Endothelial cell of umbilical vein (primary cell): ENCODE data around the gene MAEA. TPM values are rescaled to one million over a fixed set of nuclear protein-coding genes. Genes with fewer than 3 reads are reported as not detected.

Experiments used
- BruUV-seq: library from RNA; stranded (reverse); fragments of 400-500 nt; replicated peaks from 2 replicates; lab custom pipeline; 2021; lab: Mats Ljungman, UMichigan
- CTCF ChIA-PET: fragments of 300-600, 350-600 bp; sonication (Branson Sonifier 250); formaldehyde crosslinking; loops from one replicate; lab custom pipeline; 2021; ENCODE audit warnings: antibody characterized with exemption, inconsistent platforms; lab: Charles Lee
- POLR2A ChIA-PET: fragments of 300-600, 350-600 bp; sonication (Branson Sonifier 250); formaldehyde crosslinking; loops from one replicate; lab custom pipeline; 2021; ENCODE audit warnings: antibody characterized with exemption, inconsistent platforms; lab: Charles Lee
- DNase-seq: peaks from one replicate; pipeline ENCODE4 v3.0.0-alpha.2; 2011; ENCODE audit warnings: low read depth, low spot score
- FAIRE-seq: peaks from 2 replicates; lab custom pipeline; 2011; peaks lifted over from hg19 to GRCh38; lab: Jason Lieb, UNC
- H2AFZ ChIP-seq: 2 replicates; pipeline ENCODE4 v1.6.0; 2012; ENCODE audit warnings: low read depth, low read length, control low read depth, inconsistent platforms
- H3K27ac ChIP-seq: 2 replicates; pipeline ENCODE4 v1.5.1; 2011; ENCODE audit warnings: low read depth, mild to moderate bottlenecking, control low read depth, low read length, moderate library complexity; ENCODE audit not compliant: insufficient read depth
- H3K27me3 ChIP-seq, 2 experiments: 2 replicates each; pipeline versions ENCODE4 v1.6.0 to v1.6.1; 2011; ENCODE audit warnings: low read length in 2 of 2, mixed read lengths in 1 of 2; ENCODE audit not compliant: control insufficient read depth in 2 of 2, insufficient read depth in 2 of 2
- H3K36me3 ChIP-seq, 2 experiments: 2 replicates in 1 of 2; 3 replicates in 1 of 2; pipeline ENCODE4 v1.5.1; 2011; ENCODE audit warnings: low read length in 2 of 2, mild to moderate bottlenecking in 1 of 2, moderate library complexity in 1 of 2; ENCODE audit not compliant: control insufficient read depth in 2 of 2, insufficient read depth in 2 of 2; ENCODE audit errors: extremely low read depth in 1 of 2
- H3K4me1 ChIP-seq: 3 replicates; pipeline ENCODE4 v1.5.1; 2011; ENCODE audit warnings: mild to moderate bottlenecking, low read length; ENCODE audit not compliant: control insufficient read depth, insufficient read depth; ENCODE audit errors: extremely low read depth
- H3K4me2 ChIP-seq: 2 replicates; pipeline ENCODE4 v1.6.1; 2011; ENCODE audit warnings: low read length, control low read depth, mixed read lengths; ENCODE audit not compliant: insufficient read depth
- H3K4me3 ChIP-seq, 3 experiments: fragments of 200-600 bp in 1 of 3; sonication (generic), shearing (Covaris generic) in 1 of 3; replicated peaks in 1 of 3; 2 replicates each; pipeline ENCODE4 v1.5.1; 2011 to 2016; ENCODE audit warnings: control low read depth in 3 of 3, low read length in 3 of 3, mild to moderate bottlenecking in 2 of 3, inconsistent platforms in 1 of 3, low read depth in 1 of 3, moderate library complexity in 1 of 3; ENCODE audit not compliant: insufficient read depth in 1 of 3
- H3K79me2 ChIP-seq: 2 replicates; pipeline ENCODE4 v1.6.0; 2012; ENCODE audit warnings: low read length, inconsistent platforms; ENCODE audit not compliant: control insufficient read depth, insufficient read depth
- H3K9ac ChIP-seq: replicated peaks from 2 replicates; pipeline ENCODE3; 2011; ENCODE audit warnings: low read length, control low read depth; ENCODE audit not compliant: insufficient read depth; ENCODE audit errors: extremely low read depth
- H3K9me1 ChIP-seq: replicated peaks from 3 replicates; pipeline ENCODE4 v1.6.0; 2011; ENCODE audit warnings: mild to moderate bottlenecking, low read length; ENCODE audit not compliant: control insufficient read depth, insufficient read depth; ENCODE audit errors: extremely low read depth
- H3K9me3 ChIP-seq: replicated peaks from 2 replicates; pipeline ENCODE4 v1.5.1; 2012; ENCODE audit warnings: low read length, inconsistent platforms; ENCODE audit not compliant: control insufficient read depth, insufficient read depth
- H4K20me1 ChIP-seq: replicated peaks from 2 replicates; pipeline ENCODE3; 2011; ENCODE audit warnings: mild to moderate bottlenecking, low read length; ENCODE audit not compliant: control insufficient read depth, insufficient read depth; ENCODE audit errors: extremely low read depth
- CTCF ChIP-seq, 2 donors: IDR thresholded peaks; 1 replicate in 1 of 2; 2 replicates in 1 of 2; pipeline ENCODE4 v1.5.1; 2011; ENCODE audit warnings: low read length in 2 of 2, mild to moderate bottlenecking in 2 of 2, moderate library complexity in 2 of 2, control low read depth in 1 of 2, inconsistent platforms in 1 of 2, low read depth in 1 of 2; ENCODE audit not compliant: insufficient read depth in 1 of 2; ENCODE audit errors: extremely low read depth in 1 of 2
- EZH2 ChIP-seq: IDR thresholded peaks from 2 replicates; pipeline ENCODE4 v1.6.1; 2012; ENCODE audit warnings: borderline replicate concordance, low read depth, mild to moderate bottlenecking, moderate library complexity, low read length, inconsistent platforms; ENCODE audit not compliant: severe bottlenecking
- FOS ChIP-seq: IDR thresholded peaks from 2 replicates; pipeline ENCODE4 v1.6.1; 2011; ENCODE audit warnings: mild to moderate bottlenecking, low read length, moderate library complexity, borderline replicate concordance; ENCODE audit not compliant: insufficient read depth
- GATA2 ChIP-seq: IDR thresholded peaks from 2 replicates; pipeline ENCODE4 v1.7.0; 2011; ENCODE audit warnings: low read depth, mild to moderate bottlenecking, moderate library complexity, mixed read lengths, low read length; ENCODE audit not compliant: insufficient read length, insufficient read depth
- JUN ChIP-seq: IDR thresholded peaks from 2 replicates; pipeline ENCODE4 v1.6.1; 2011; ENCODE audit warnings: borderline replicate concordance, low read depth; ENCODE audit not compliant: insufficient read length, insufficient read depth
- MYC ChIP-seq: IDR thresholded peaks from one replicate; pipeline ENCODE4 v1.6.1; 2011; ENCODE audit warnings: mild to moderate bottlenecking, low read depth, low read length
- POLR2A ChIP-seq: IDR thresholded peaks from 2 replicates; pipeline ENCODE4 v1.6.1; 2012; ENCODE audit warnings: low read depth, mild to moderate bottlenecking, control low read depth, low read length
- POLR2AphosphoS5 ChIP-seq: IDR thresholded peaks from 2 replicates; pipeline ENCODE4 v1.6.1; 2012; ENCODE audit warnings: low read depth, mild to moderate bottlenecking, control low read depth, low read length, moderate library complexity; ENCODE audit not compliant: insufficient read depth
- dilution Hi-C: fragments of 300-500 bp; cut with MboI; formaldehyde crosslinking; loops from one replicate; pipeline ENCODE4 v1.15.0; 2019; ENCODE audit warnings: low sequenced_read_pairs; ENCODE audit not compliant: extremely low pct_ligation_motif_present
- intact Hi-C: fragments of 100-400 bp; cut with micrococcal nuclease; formaldehyde crosslinking; loops from one replicate; pipeline ENCODE4 v1.10.0; 2022
- polyA plus RNA-seq, 4 experiments: library from polyadenylated mRNA; depleted of rRNA in 3 of 4; stranded (reverse) in 3 of 4; unstranded in 1 of 4; fragments of >200 nt; gene quantifications; 2 replicates each; pipeline versions ENCODE4 v1.2.1 to v1.2.3, GENCODE V29; 2011 to 2012; ENCODE audit warnings: missing spikeins in 1 of 4
- total RNA-seq: library from RNA; stranded (reverse); gene quantifications from 2 replicates; pipeline ENCODE4 v1.2.3, GENCODE V29; 2021
- TF ChIP-seq, protein P1 (sequence below): IDR thresholded peaks from 2 replicates; pipeline ENCODE4 v1.6.1; 2011; ENCODE audit not compliant: insufficient read depth, insufficient read length

MAEA gene
- total and polyA plus RNA-seq, 2 donors (not counting 3 experiments of a cell fraction or from before 2014, with no cell fraction given), result 66.0 to 108 TPM

GRCh38 chr4:1246901-1247863 lies 42.5 kb upstream of the MAEA start:
- Histone ChIP-seq H3K36me3 (no peaks in the 10 kb centered on the region), H3K27ac (peak overlapping the region; percentile 69), H2AFZ (no peak overlapping the region), H3K9ac (peak overlapping the region; percentile 92), H3K27me3 (no peaks in the 10 kb centered on the region), H3K4me3 (peak overlapping the region; percentile 43 to 85 (median 72)), H3K79me2 (peaks cover 67% of the 10 kb centered on the region), H3K9me3 (no peaks in the 10 kb centered on the region), H3K4me1 (peaks cover 18% of the 10 kb centered on the region), H4K20me1 (no peaks in the 10 kb centered on the region), H3K9me1 (no peaks in the 10 kb centered on the region), H3K4me2 (peak overlapping the region; percentile 64)
- BruUV-seq, result no TSS peak
- no peak for FAIRE-seq
- TF ChIP-seq GATA2, result no peak
- no peak for TF ChIP-seq FOS
- no peak for TF ChIP-seq JUN
- TF ChIP-seq POLR2A, result peak; percentile 13
- CTCF ChIA-PET, result interaction anchor here (0.7 to 1.2 kb wide), 2 partner anchors 42 to 79 kb away, joined by 3 read pairs; no protein-coding TSS in a partner anchor
- dilution Hi-C loops, result no loop called here
- intact Hi-C loops, result loop anchor here (1.0 kb wide), 1 partner anchor 80 kb away; no protein-coding TSS in a partner anchor
- DNase-seq, result no peak
- POLR2A ChIA-PET, result interaction anchor here (0.6 kb wide), 1 partner anchor 8 kb away, joined by 5 read pairs; no protein-coding TSS in a partner anchor

DNA sequence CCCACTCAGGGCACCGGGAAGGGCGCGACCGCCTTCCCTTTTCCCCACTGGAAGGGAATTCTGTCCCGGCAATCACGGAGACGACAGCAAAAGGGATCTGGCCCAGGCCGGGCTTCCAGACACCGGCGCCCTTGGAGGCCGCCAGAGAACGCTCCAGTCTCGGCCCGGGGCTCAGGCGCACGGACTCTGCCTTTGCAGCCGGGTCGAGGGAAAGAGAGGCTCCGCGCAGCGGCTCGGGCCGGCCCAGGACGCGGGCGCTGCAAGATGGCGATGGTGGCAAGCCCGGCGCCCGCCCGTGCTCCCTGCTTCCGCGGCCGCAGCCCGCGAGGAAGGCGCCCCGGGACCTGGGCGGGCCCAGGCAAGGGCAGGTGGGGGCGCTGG lies 41.8 kb upstream of the MAEA start:
- TF ChIP-seq GATA2 (no peak), CTCF (IDR thresholded peaks at IDR 0.05; ENCODE audit: extremely low read depth in 1 of 2, insufficient read depth in 1 of 2, low read depth in 1 of 2, low read length in 2 of 2) (no peak), POLR2A (no peak), POLR2AphosphoS5 (no peak), EZH2 (no peak), FOS (no peak), JUN (no peak), MYC (no peak)
- TF ChIP-seq, protein P1, sequence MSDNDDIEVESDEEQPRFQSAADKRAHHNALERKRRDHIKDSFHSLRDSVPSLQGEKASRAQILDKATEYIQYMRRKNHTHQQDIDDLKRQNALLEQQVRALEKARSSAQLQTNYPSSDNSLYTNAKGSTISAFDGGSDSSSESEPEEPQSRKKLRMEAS, result no peak
- no peaks in the 10 kb centered on the region for H3K27me3 ChIP-seq
- H3K4me2 ChIP-seq, result peak overlapping the region; percentile 64
- no peaks in the 10 kb centered on the region for H3K9me1 ChIP-seq
- DNase-seq, result no peak
- peak overlapping the region; percentile 43 to 85 (median 72) for H3K4me3 ChIP-seq
- no peak for FAIRE-seq
- intact Hi-C loops (loop anchor here (1.0 kb wide), 2 partner anchors 15 to 81 kb away; no protein-coding TSS in a partner anchor), dilution Hi-C loops (no loop called here)
- CTCF ChIA-PET, result interaction anchor here (1.0 to 1.2 kb wide), 2 partner anchors 20 to 80 kb away, joined by 3 read pairs; no protein-coding TSS in a partner anchor
- H3K4me1 ChIP-seq, result peaks cover 18% of the 10 kb centered on the region
- POLR2A ChIA-PET, result interaction anchor here (0.6 to 1.7 kb wide), 3 partner anchors 9 to 98 kb away, joined by 3 to 5 read pairs (median 5); no protein-coding TSS in a partner anchor
- peak overlapping the region; percentile 69 for H3K27ac ChIP-seq
- H3K9ac ChIP-seq, result peak overlapping the region; percentile 92
- no peak overlapping the region for H2AFZ ChIP-seq
- H3K36me3 ChIP-seq, result no peaks in the 10 kb centered on the region
- no peaks in the 10 kb centered on the region for H3K9me3 ChIP-seq
- peaks cover 60% of the 10 kb centered on the region for H3K79me2 ChIP-seq
- no peaks in the 10 kb centered on the region for H4K20me1 ChIP-seq
- BruUV-seq, result TSS peak; percentile 27
